Activated CD4-positive, CD25-positive, alpha-beta regulatory T cell treated with anti-CD3 and anti-CD28 coated beads, Interleukin-2, amount 50 U/mL, for 24 hours (primary cell): Measurements from ENCODE around the gene INTS15.

Experiments
- ATAC-seq, 2 donors: fragments of 150-1000 bp; cut with Tn5 transposase; one replicate each; pipeline ENCODE4 v1.10.0; 2021; ENCODE audit warnings: mild to moderate bottlenecking in 1 of 2, moderate library complexity in 1 of 2

INTS15 gene

GRCh38 chr7:6643915-6644625 is 54.2 kb downstream of the INTS15 start:
- ATAC-seq = no peak

GRCh38 chr7:6644728-6645127 is 54.9 kb downstream of the INTS15 start:
- no peak for ATAC-seq

DNA sequence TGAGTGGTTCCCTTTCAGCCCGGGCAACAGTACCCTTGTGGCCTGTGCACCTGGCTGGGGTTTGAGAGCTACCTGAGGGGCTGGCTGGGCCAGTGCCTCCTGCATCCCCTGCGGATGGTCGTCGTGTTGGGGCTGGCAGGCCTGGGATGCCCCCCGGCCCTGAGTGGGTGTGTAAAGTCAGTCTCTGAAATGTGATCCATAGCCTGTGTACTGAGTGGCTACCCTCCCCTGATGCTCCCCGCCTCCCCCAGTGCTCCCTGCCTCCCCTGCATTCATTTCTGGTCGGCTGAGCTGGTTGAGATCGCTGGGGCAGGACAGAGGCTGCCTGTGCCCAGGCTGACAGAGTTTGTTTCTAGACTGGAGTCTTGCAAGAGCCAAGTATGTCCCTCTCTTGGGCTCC is 56.6 kb downstream of the INTS15 start:
- no peak for ATAC-seq

- ATAC-seq = no peak
Measured at GRCh38 chr7:6647080-6647479, 57.3 kb downstream of the INTS15 start.

- ATAC-seq = no peak
Measured at GRCh38 chr7:6647541-6647940, 57.7 kb downstream of the INTS15 start.

GRCh38 chr7:6648066-6648814 is 58.4 kb downstream of the INTS15 start:
- ATAC-seq = no peak

- ATAC-seq = no peak
Measured at GRCh38 chr7:6648815-6649104, 58.9 kb downstream of the INTS15 start.

DNA sequence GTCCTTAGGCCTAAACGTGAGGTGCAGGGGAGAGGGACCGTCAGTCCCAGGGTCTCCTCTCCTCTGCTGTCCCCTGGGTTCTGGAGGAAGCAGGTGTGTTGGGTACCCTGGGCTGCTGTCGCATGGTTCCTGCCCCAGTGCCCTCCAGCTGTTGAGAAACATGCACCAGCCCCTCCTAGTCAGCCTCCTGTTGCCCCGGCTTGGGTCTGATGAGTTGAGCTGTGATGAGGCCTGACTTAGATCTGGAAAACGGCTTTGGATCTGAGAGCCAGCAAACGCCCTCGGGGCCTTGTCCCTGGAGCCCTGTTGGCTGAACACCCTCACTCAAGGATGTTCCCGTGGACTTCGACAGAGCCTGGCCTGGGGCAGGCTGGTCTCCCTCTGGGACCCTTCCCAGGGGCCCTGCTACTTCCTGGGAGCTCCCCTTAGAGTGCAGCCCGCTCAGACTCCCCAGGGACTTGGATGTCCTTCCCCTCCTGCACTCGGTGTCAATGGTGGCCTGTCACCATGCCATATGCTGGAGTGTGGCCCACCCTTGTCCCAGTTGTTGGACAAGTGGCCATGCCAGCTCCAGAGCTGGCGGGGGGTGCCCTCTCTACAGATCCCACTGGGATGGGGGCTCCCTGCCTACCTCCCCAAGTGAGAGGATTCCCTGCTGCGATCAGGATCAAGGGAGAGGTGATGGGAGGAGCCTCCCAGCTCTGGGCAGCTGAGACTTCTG is 59.6 kb downstream of the INTS15 start:
- no peak for ATAC-seq

GRCh38 chr7:6650086-6650485 is 60.3 kb downstream of the INTS15 start:
- no peak for ATAC-seq

- ATAC-seq = no peak
Measured at GRCh38 chr7:6650521-6651011, 60.7 kb downstream of the INTS15 start.

- no peak for ATAC-seq
Measured at GRCh38 chr7:6651851-6652445, 62.1 kb downstream of the INTS15 start.

DNA sequence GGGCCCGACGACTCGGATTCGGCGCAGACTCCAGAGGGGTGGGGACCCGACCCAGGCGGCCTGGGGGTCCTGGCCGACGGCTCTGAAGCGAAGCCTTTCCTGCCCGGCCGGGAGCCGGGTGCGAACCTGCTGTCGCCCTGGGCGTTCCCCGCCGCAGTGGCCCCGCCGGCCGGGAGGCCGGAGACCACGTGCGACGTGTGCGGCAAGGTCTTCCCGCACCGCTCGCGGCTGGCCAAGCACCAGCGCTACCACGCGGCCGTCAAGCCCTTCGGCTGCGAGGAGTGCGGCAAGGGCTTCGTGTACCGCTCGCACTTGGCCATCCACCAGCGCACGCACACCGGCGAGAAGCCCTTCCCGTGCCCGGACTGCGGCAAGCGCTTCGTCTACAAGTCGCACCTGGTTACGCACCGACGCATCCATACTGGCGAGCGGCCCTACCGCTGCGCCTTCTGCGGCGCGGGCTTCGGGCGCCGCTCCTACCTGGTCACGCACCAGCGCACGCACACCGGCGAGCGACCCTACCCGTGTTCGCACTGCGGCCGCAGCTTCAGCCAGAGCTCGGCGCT is 62.7 kb downstream of the INTS15 start:
- no peak for ATAC-seq

DNA sequence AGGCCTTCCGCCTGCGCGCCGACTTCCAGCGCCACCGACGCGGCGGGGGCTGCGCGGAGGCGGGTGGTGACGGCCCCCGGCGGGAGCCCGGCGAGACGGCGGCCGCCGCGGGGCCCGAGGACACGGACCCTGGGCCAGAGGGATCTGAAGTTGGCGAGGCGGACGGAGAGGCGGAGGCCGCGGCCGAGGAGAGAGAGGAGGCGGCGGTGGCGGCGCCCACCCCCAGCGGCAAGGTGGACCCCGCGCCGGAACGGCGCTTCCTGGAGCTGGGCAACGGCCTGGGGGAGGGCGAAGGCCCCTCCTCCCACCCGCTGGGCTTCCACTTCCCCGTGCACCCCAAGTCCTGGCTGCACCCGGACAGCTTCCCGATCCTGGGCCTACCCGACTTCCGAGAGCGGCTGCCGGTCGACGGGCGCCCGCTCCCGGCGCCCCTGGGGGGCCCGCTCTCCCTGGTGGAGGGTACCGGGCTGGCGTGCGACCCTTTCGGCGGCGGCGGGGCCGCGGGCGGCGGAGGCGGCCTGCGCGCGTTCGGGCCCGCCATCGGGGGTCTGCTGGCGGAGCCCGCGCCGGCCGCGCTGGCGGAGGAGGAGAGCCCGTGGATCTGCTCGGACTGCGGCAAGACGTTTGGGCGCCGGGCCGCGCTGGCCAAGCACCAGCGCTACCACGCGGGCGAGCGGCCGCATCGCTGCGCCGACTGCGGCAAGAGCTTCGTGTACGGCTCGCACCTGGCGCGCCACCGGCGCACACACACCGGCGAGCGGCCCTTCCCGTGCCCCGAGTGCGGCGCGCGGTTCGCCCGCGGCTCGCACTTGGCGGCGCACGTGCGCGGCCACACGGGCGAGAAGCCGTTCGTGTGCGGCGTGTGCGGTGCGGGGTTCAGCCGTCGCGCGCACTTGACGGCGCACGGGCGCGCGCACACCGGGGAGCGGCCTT is 63.5 kb downstream of the INTS15 start:
- ATAC-seq = no peak

DNA sequence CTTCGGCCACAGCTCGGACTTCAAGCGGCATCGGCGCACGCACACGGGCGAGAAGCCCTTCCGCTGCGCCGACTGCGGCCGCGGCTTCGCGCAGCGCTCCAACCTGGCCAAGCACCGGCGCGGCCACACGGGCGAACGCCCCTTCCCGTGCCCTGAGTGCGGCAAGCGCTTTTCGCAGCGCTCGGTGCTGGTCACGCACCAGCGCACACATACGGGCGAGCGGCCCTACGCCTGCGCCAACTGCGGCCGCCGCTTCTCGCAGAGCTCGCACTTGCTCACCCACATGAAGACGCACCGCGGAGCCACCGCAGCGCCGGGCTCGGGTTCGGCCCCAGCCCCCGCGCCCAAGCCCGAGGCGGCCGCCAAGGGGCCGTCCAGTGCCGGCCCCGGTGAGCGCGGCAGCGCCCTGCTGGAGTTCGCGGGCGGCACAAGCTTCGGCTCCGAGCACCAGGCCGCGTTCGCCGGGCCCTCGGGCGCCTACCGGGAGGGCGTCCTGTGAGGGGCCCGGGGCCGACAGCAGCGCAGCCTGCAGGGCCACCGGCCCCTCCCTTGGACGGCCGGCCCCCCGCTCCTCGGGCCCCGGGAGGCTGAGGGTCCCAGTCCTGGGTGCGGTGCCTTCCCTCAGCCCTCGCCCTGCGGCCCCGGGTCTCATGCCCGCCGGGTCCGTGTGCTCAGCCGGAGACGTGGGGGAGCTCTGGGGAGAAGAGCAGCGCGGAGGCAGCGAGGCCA is 64.5 kb downstream of the INTS15 start:
- no peak for ATAC-seq

- ATAC-seq = no peak
Measured at GRCh38 chr7:6654842-6655610, 65.2 kb downstream of the INTS15 start.

- no peak for ATAC-seq
Measured at GRCh38 chr7:6655636-6656385, 66.0 kb downstream of the INTS15 start.

GRCh38 chr7:6656413-6656812 is 66.6 kb downstream of the INTS15 start:
- ATAC-seq = no peak
